GM23248 (cell line): ENCODE data around the gene NAGS. TPM values are rescaled to one million over a fixed set of nuclear protein-coding genes. Genes with fewer than 3 reads are reported as not detected.

Source experiments
- DNase-seq: peaks from one replicate; pipeline ENCODE4 v3.0.0-alpha.2; 2015
- H2AFZ ChIP-seq: fragments of 200-600 bp; sonication (generic); 2 replicates; pipeline ENCODE4 v1.6.1; 2016; ENCODE audit warnings: antibody characterized with exemption
- H3F3A ChIP-seq: fragments of 200-600 bp; sonication (generic); 2 replicates; pipeline ENCODE4 v1.6.1; 2016; ENCODE audit warnings: mild to moderate bottlenecking, antibody characterized with exemption, mixed run types; ENCODE audit not compliant: insufficient read depth
- H3K27ac ChIP-seq: fragments of 200-600 bp; sonication (generic); 2 replicates; pipeline ENCODE4 v1.5.1; 2016; ENCODE audit warnings: mild to moderate bottlenecking
- H3K27me3 ChIP-seq: fragments of 200-600 bp; sonication (generic); replicated peaks from 2 replicates; pipeline ENCODE4 v1.6.1; 2016; ENCODE audit warnings: mild to moderate bottlenecking; ENCODE audit not compliant: insufficient read depth
- H3K36me3 ChIP-seq: fragments of 200-600 bp; sonication (generic); 2 replicates; pipeline ENCODE4 v1.6.1; 2016; ENCODE audit warnings: low read depth, mild to moderate bottlenecking
- H3K4me1 ChIP-seq: fragments of 200-600 bp; sonication (generic); 2 replicates; pipeline ENCODE4 v1.6.1; 2016; ENCODE audit warnings: mild to moderate bottlenecking; ENCODE audit not compliant: insufficient read depth
- H3K4me2 ChIP-seq: fragments of 200-600 bp; sonication (generic); one replicate; pipeline ENCODE4 v1.6.1; 2016; ENCODE audit warnings: mild to moderate bottlenecking; ENCODE audit not compliant: unreplicated experiment
- H3K4me3 ChIP-seq: fragments of 200-600 bp; sonication (generic); 2 replicates; pipeline ENCODE4 v1.5.1; 2016; ENCODE audit warnings: mild to moderate bottlenecking
- H3K79me2 ChIP-seq: fragments of 200-600 bp; sonication (generic); 2 replicates; pipeline ENCODE4 v1.6.1; 2016; ENCODE audit warnings: mild to moderate bottlenecking; ENCODE audit not compliant: insufficient read depth
- H3K9ac ChIP-seq: fragments of 200-600 bp; sonication (generic); 2 replicates; pipeline ENCODE4 v1.6.1; 2016; ENCODE audit warnings: mild to moderate bottlenecking
- H3K9me2 ChIP-seq: fragments of 200-600 bp; sonication (generic); 2 replicates; pipeline ENCODE4 v1.6.1; 2016; ENCODE audit warnings: mixed run types, mild to moderate bottlenecking, moderate library complexity; ENCODE audit not compliant: insufficient read depth
- H3K9me3 ChIP-seq: fragments of 200-600 bp; sonication (generic); one replicate; pipeline ENCODE4 v1.6.1; 2017; ENCODE audit warnings: low read depth
- H4K20me1 ChIP-seq: fragments of 200-600 bp; sonication (generic); 2 replicates; pipeline ENCODE4 v1.6.0; 2016; ENCODE audit not compliant: insufficient read depth
- EZH2 ChIP-seq: fragments of 200-600 bp; sonication (generic); IDR thresholded peaks from 2 replicates; pipeline ENCODE4 v1.6.1; 2018; ENCODE audit warnings: antibody characterized with exemption, mild to moderate bottlenecking; ENCODE audit not compliant: insufficient read depth, poor library complexity, severe bottlenecking
- EZH2phosphoT487 ChIP-seq: fragments of 200-600 bp; sonication (generic); IDR thresholded peaks from 2 replicates; pipeline ENCODE4 v1.6.1; 2018; ENCODE audit warnings: antibody characterized with exemption, moderate library complexity, mild to moderate bottlenecking, low read depth; ENCODE audit not compliant: insufficient read depth
- WGBS, 2 experiments: methylation state at CpG; one replicate each; pipeline ENCODE4 v1.1.6; 2015 to 2017; ENCODE audit warnings: low lambda C conversion rate in 2 of 2, low coverage in 1 of 2; ENCODE audit errors: missing lambda C conversion rate in 2 of 2; 5-methylcytosine and 5-hydroxymethylcytosine counted together
- in situ Hi-C: fragments of 300-500 bp; cut with MboI; formaldehyde crosslinking; loops from 2 replicates; pipeline ENCODE4 v1.15.0; 2020
- polyA plus RNA-seq: library from polyadenylated mRNA; unstranded; fragments of >200 nt; fragmentation: Nextera tagmentation; extraction: Ambion mirVana; gene quantifications from 2 replicates; pipeline ENCODE4 v1.2.1, GENCODE V29; 2016
- total RNA-seq: library from RNA; depleted of rRNA; stranded (reverse); fragments of >200 nt; shearing (Covaris generic); gene quantifications from 2 replicates; pipeline ENCODE4 v1.2.3, GENCODE V29; 2014

The NAGS gene
- total and polyA plus RNA-seq, 2 experiments from 2014 or later, result 1.6 to 1.8 TPM

DNA sequence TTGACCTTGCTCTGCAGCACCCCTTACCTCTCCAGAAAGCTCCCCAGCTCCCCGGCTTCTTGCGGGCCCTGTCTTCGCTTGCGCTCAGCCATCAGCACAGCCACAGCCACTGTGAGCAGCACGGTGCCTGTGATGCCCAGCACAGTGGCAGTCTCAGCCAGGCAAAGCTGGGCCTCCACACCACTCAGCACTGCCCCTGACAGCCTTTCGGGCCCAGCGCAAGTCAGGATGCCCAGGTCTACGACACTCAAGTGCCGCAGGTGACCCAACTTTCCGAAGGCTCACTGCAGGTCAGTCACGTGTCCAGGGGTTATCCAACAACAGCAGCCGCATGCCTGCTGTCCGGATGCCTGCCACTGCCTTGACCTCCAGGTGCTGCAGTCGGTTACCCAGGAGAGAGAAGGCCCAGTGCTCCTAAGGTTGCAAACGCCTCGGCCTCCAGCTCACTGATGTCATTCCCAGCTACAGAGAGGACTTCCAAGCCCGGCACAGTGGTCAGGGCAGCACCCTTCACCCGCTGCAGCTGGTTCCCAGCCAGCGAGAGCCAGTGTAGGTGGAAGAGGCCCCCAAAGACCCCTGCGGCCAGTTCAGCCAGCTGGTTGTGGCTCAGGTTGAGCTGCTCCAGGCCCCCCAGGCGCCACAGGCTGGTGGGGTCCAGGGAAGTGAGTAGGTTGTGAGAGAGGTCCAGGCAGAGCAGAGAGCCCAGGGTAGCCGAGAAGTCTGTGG is 19.3 kb downstream of the NAGS start:
- TF ChIP-seq EZH2phosphoT487 (no peak), EZH2 (no peak)
- Histone ChIP-seq H3K9me2 (no peaks in the 10 kb centered on the region), H3K27ac (no peak overlapping the region), H3K36me3 (peaks cover 11% of the 10 kb centered on the region; the same call in 1 of the 2 replicates), H3K4me2 (no peak overlapping the region), H3K79me2 (peaks cover 4% of the 10 kb centered on the region; the same call in 1 of the 2 replicates), H2AFZ (no peak overlapping the region), H3K4me3 (no peak overlapping the region), H3K4me1 (no peaks in the 10 kb centered on the region), H3F3A (peaks cover 23% of the 10 kb centered on the region), H3K27me3 (no peaks in the 10 kb centered on the region), H4K20me1 (no peaks in the 10 kb centered on the region), H3K9ac (no peak overlapping the region), H3K9me3 (no peaks in the 10 kb centered on the region)
- DNase-seq, result no peak
- WGBS, 2 experiments, result 93 to 96% methylated on average over 22 of the region's 22 CpGs
- in situ Hi-C loops, result no loop called here

GRCh38 chr17:44024271-44024663 is 19.8 kb downstream of the NAGS start:
- H3K9ac ChIP-seq, result no peak overlapping the region
- H3K4me1 ChIP-seq, result no peaks in the 10 kb centered on the region
- WGBS, 2 experiments, result 47 to 48% methylated on average over 5 to 6 of the region's 6 CpGs
- in situ Hi-C loops, result no loop called here
- peaks cover 11% of the 10 kb centered on the region; the same call in 1 of the 2 replicates for H3K36me3 ChIP-seq
- H3K9me3 ChIP-seq, result no peaks in the 10 kb centered on the region
- no peaks in the 10 kb centered on the region for H4K20me1 ChIP-seq
- no peak for TF ChIP-seq EZH2
- TF ChIP-seq EZH2phosphoT487, result no peak
- DNase-seq, result no peak
- no peaks in the 10 kb centered on the region for H3K27me3 ChIP-seq
- no peak overlapping the region for H3K4me3 ChIP-seq
- H2AFZ ChIP-seq, result no peak overlapping the region
- no peaks in the 10 kb centered on the region for H3K9me2 ChIP-seq
- no peak overlapping the region for H3K4me2 ChIP-seq
- peaks cover 4% of the 10 kb centered on the region; the same call in 1 of the 2 replicates for H3K79me2 ChIP-seq
- H3F3A ChIP-seq, result peaks cover 23% of the 10 kb centered on the region
- no peak overlapping the region for H3K27ac ChIP-seq

DNA sequence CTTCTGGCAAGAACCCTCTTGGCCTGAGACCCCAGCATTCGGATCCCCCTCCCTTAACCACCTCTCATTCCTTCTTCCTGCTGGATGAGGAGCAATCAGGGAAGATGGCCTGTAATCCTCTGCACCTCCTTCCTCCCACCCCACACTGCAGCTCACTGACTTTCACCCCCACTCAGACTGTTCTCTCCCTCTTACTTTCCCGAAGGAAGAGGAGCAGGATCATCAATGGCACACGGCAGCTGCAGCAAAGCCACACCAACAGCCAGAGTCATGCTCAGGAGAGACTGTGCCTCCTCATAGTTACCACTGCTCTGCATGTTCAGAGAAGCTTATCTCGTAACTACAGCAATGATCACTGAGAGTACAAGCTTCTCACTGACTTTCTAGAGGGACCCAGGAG is 20.4 kb downstream of the NAGS start:
- in situ Hi-C loops, result no loop called here
- no peak for TF ChIP-seq EZH2
- H3K79me2 ChIP-seq, result peaks cover 4% of the 10 kb centered on the region; the same call in 1 of the 2 replicates
- no peaks in the 10 kb centered on the region for H4K20me1 ChIP-seq
- H3K9me3 ChIP-seq, result no peaks in the 10 kb centered on the region
- H3F3A ChIP-seq, result peaks cover 25% of the 10 kb centered on the region
- no peak overlapping the region for H2AFZ ChIP-seq
- no peak overlapping the region for H3K9ac ChIP-seq
- H3K27me3 ChIP-seq, result no peaks in the 10 kb centered on the region
- H3K4me2 ChIP-seq, result no peak overlapping the region
- H3K4me3 ChIP-seq, result no peak overlapping the region
- no peaks in the 10 kb centered on the region for H3K9me2 ChIP-seq
- peaks cover 11% of the 10 kb centered on the region; the same call in 1 of the 2 replicates for H3K36me3 ChIP-seq
- WGBS, 2 experiments, result 71 to 78% methylated on average over 4 of the region's 4 CpGs
- no peak for DNase-seq
- H3K27ac ChIP-seq, result no peak overlapping the region
- H3K4me1 ChIP-seq, result no peaks in the 10 kb centered on the region

DNA sequence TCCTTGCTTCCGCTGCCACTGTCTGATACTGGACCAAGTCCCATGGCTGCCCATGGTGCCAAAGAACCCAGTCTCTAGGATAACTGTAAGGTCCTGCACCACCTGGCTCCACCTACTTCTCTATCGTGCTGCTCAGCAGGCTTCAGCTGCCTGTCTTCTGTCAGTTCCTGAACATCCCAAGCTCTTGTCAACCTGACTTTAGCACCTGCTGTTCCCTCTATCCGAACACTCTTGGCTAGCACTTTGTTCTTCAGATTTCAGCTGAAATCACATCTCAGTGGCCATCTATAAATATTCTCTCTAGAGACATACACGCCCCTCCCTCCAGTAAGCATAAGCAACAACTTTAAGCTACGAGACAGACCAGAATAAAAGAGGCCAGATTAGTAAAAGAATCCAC is 25.3 kb downstream of the NAGS start:
- H3K4me1 ChIP-seq, result no peaks in the 10 kb centered on the region
- no peak for TF ChIP-seq EZH2phosphoT487
- TF ChIP-seq EZH2, result no peak
- H3K27ac ChIP-seq, result no peak overlapping the region
- no peak overlapping the region for H3K4me2 ChIP-seq
- H3K9me2 ChIP-seq, result no peaks in the 10 kb centered on the region
- WGBS, 2 experiments, result 83 to 92% methylated on average over 5 of the region's 5 CpGs
- in situ Hi-C loops, result no loop called here
- H3K9me3 ChIP-seq, result no peaks in the 10 kb centered on the region
- H3K79me2 ChIP-seq, result peaks cover 21% of the 10 kb centered on the region; the same call in 1 of the 2 replicates
- H4K20me1 ChIP-seq, result no peaks in the 10 kb centered on the region
- no peak overlapping the region for H3K4me3 ChIP-seq
- no peak for DNase-seq
- H3K36me3 ChIP-seq, result peaks cover 37% of the 10 kb centered on the region
- H3K9ac ChIP-seq, result no peak overlapping the region
- no peaks in the 10 kb centered on the region for H3K27me3 ChIP-seq
- peaks cover 13% of the 10 kb centered on the region; the same call in 1 of the 2 replicates for H3F3A ChIP-seq
- H2AFZ ChIP-seq, result no peak overlapping the region
